Vagina (tissue), 2 donors: Measurements from ENCODE around the gene COL18A1.

Experiments used
- CTCF ChIP-seq, 3 experiments: fragments of 450-650 bp in 2 of 3; fragments of 200-600 bp in 1 of 3; sonication (generic) in 1 of 3; IDR thresholded peaks; one replicate each; pipeline ENCODE4 v1.5.1; 2017 to 2019; ENCODE audit warnings: antibody characterized with exemption in 3 of 3, mild to moderate bottlenecking in 2 of 3, moderate library complexity in 2 of 3
- POLR2AphosphoS5 ChIP-seq, 2 donors: sonication (generic); formaldehyde crosslinking; IDR thresholded peaks; one replicate each; pipeline ENCODE4 v1.9.0; 2017; ENCODE audit warnings: antibody characterized with exemption in 2 of 2, mild to moderate bottlenecking in 2 of 2, low read depth in 1 of 2; ENCODE audit not compliant: insufficient read depth in 1 of 2

GRCh38 chr21:45466330-45467220 lies 61.6 kb downstream of the COL18A1 start:
- no peak for TF ChIP-seq POLR2AphosphoS5 (IDR thresholded peaks at IDR 0.05; ENCODE audit: insufficient read depth in 1 of 2, low read depth in 1 of 2)
- no peak for TF ChIP-seq CTCF (IDR thresholded peaks at IDR 0.05)
